Occipital lobe (tissue), 2 donors: ENCODE data around the gene EVI2B. TPM values are rescaled to one million over a fixed set of nuclear protein-coding genes. Genes with fewer than 3 reads are reported as not detected.
"Not testable (repeated sequence)": the region's sequence is repeated elsewhere in the genome, so short reads cannot be mapped to it uniquely, and the experiment has no call there.

ENCODE experiments used
- DNase-seq: peaks from one replicate; lab custom pipeline; 2025; lab: John Stamatoyannopoulos, UW
- total RNA-seq: library from RNA; depleted of rRNA; stranded (reverse); fragments of >200 nt; gene quantifications from one replicate; pipeline ENCODE4 v1.2.3, GENCODE V29; 2014

EVI2B gene
- total RNA-seq, 1 donor from 2014 or later: 0.31 TPM

GRCh38 chr17:31272236-31272635, 41.6 kb downstream of the EVI2B start:
- DNase-seq: no peak

GRCh38 chr17:31269578-31269983, 44.3 kb downstream of the EVI2B start:
- no peak for DNase-seq

GRCh38 chr17:31269036-31269577, 44.7 kb downstream of the EVI2B start:
- no peak for DNase-seq

- DNase-seq: no peak
Observed at GRCh38 chr17:31266042-31266441, 47.8 kb downstream of the EVI2B start.

- DNase-seq: not testable (repeated sequence)
Observed at GRCh38 chr17:31262923-31263322, 50.9 kb downstream of the EVI2B start.

GRCh38 chr17:31261601-31262000, 52.3 kb downstream of the EVI2B start:
- DNase-seq: no peak

GRCh38 chr17:31260151-31260550, 53.7 kb downstream of the EVI2B start:
- no peak for DNase-seq

GRCh38 chr17:31256936-31257335, 56.9 kb downstream of the EVI2B start:
- no peak for DNase-seq

GRCh38 chr17:31254654-31255053, 59.2 kb downstream of the EVI2B start:
- no peak for DNase-seq

Other genes with a start within 250 kb of the EVI2B start
- 107 TPM for gene NF1, start 219.1 kb downstream of the EVI2B start, total RNA-seq
- gene OMG, start 16.8 kb downstream of the EVI2B start, total RNA-seq: 9.4 TPM
- 5.0 TPM for gene EVI2A, start 7.6 kb upstream of the EVI2B start, total RNA-seq
- gene RAB11FIP4, start 77.6 kb upstream of the EVI2B start, total RNA-seq: 54.4 TPM